ENCODE results near the gene GABRR1. TPM values are rescaled to one million over a fixed set of nuclear protein-coding genes. Genes with fewer than 3 reads are reported as not detected.

GABRR1 gene
- total and polyA plus RNA-seq, 8 donors = 0.15 to 0.45 TPM; not detected in 6

GRCh38 chr6:89154131-89154530 is 63.0 kb downstream of the GABRR1 start:
- H3K9me3 ChIP-seq = no peaks in the 10 kb centered on the region
- TF ChIP-seq POLR2AphosphoS5 (IDR thresholded peaks at IDR 0.05) = no peak
- no peak for DNase-seq
- no peak overlapping the region for H3K27ac ChIP-seq
- H3K36me3 ChIP-seq = peaks cover 0 to 39% (median 27%) of the 10 kb centered on the region in 4 donors
- H3K4me1 ChIP-seq = peaks cover 0 to 18% (median 5%) of the 10 kb centered on the region in 4 donors
- no peaks in the 10 kb centered on the region for H3K27me3 ChIP-seq
- 77 to 91% (median 87%) methylated on average over 1 of the region's 1 CpG for WGBS, 5 donors
- no peak overlapping the region for H3K4me3 ChIP-seq
- intact Hi-C loops (cut with DNase I; ENCODE audit: low total_unique reads) = no loop called here

- H3K27ac ChIP-seq = peak overlapping the region in 2 of 5 donors; percentile 31 to 93
- H3K4me3 ChIP-seq = peak overlapping the region in 1 of 4 donors; percentile 77
- peaks cover 0 to 4% (median 3%) of the 10 kb centered on the region in 4 donors for H3K36me3 ChIP-seq
- no peak for DNase-seq
- no peaks in the 10 kb centered on the region for H3K27me3 ChIP-seq
- no peaks in the 10 kb centered on the region for H3K9me3 ChIP-seq
- TF ChIP-seq EP300 (IDR thresholded peaks at IDR 0.05) = no peak
- TF ChIP-seq, protein P1, sequence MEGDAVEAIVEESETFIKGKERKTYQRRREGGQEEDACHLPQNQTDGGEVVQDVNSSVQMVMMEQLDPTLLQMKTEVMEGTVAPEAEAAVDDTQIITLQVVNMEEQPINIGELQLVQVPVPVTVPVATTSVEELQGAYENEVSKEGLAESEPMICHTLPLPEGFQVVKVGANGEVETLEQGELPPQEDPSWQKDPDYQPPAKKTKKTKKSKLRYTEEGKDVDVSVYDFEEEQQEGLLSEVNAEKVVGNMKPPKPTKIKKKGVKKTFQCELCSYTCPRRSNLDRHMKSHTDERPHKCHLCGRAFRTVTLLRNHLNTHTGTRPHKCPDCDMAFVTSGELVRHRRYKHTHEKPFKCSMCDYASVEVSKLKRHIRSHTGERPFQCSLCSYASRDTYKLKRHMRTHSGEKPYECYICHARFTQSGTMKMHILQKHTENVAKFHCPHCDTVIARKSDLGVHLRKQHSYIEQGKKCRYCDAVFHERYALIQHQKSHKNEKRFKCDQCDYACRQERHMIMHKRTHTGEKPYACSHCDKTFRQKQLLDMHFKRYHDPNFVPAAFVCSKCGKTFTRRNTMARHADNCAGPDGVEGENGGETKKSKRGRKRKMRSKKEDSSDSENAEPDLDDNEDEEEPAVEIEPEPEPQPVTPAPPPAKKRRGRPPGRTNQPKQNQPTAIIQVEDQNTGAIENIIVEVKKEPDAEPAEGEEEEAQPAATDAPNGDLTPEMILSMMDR (IDR thresholded peaks at IDR 0.05) = no peak
- TF ChIP-seq POLR2AphosphoS5 (IDR thresholded peaks at IDR 0.05) = no peak
- TF ChIP-seq POLR2A (IDR thresholded peaks at IDR 0.05) = no peak
- intact Hi-C loops (cut with DNase I; ENCODE audit: low total_unique reads) = no loop called here
- peaks cover 0 to 57% (median 24%) of the 10 kb centered on the region in 4 donors for H3K4me1 ChIP-seq
- 88 to 91% (median 88%) methylated on average over 17 of the region's 17 CpGs for WGBS, 5 donors
Measured at GRCh38 chr6:89148016-89148750, 69.0 kb downstream of the GABRR1 start.

GRCh38 chr6:89146718-89147700 is 70.1 kb downstream of the GABRR1 start:
- Histone ChIP-seq H3K9me3 (no peaks in the 10 kb centered on the region), H3K36me3 (peaks cover 0 to 4% (median 0%) of the 10 kb centered on the region in 4 donors), H3K4me3 (peak overlapping the region; percentile 75 to 89 (median 78)), H3K27ac (peak overlapping the region; percentile 87 to 93 (median 92)), H3K27me3 (no peaks in the 10 kb centered on the region), H3K4me1 (peaks cover 0 to 56% (median 22%) of the 10 kb centered on the region in 4 donors)
- TF ChIP-seq POLR2A (IDR thresholded peaks at IDR 0.05) (no peak), POLR2AphosphoS5 (IDR thresholded peaks at IDR 0.05) (peak in 2 of 3 donors; percentile 23 to 56)
- TF ChIP-seq, protein P1 (IDR thresholded peaks at IDR 0.05) = no peak
- WGBS, 5 donors = 24 to 33% (median 26%) methylated on average over 20 to 26 of the region's 26 CpGs
- peak; percentile 14 to 30 for DNase-seq
- intact Hi-C loops (cut with DNase I; ENCODE audit: low total_unique reads) = no loop called here

DNA sequence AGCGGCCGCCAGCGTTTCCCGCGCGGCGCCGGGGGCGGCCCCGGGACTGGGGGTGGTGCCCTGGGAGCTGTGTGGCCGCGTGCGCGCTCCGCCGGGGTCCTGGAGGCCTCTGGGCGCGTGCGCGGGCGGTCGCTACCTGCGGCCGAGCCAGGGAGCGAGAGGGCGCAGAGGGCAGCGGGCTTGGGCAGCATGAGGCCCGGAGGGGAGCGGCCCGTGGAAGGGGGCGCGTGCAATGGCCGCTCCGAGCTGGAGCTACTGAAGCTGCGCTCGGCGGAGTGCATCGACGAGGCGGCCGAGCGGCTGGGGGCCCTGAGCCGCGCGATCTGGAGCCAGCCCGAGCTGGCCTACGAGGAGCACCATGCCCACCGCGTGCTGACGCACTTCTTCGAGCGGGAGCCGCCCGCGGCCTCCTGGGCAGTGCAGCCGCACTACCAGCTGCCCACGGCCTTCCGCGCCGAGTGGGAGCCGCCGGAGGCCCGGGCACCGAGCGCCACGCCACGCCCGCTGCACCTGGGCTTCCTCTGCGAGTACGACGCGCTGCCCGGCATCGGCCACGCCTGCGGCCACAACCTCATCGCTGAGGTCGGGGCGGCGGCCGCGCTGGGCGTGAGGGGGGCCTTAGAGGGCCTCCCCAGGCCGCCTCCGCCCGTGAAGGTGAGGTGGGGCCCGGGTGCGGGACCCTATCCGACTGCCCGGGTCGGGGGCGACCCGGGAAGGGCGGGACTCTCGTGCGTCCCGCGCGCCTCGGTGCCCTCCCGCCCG is 71.0 kb downstream of the GABRR1 start, which contains the start of gene PM20D2:
PM20D2 (plus strand) TSS at position 100 of the 762 bp plus-strand sequence; CDS start at position 190, 90 bp downstream.
- DNase-seq = peak; percentile 68 to 92
- peaks cover 0 to 4% (median 0%) of the 10 kb centered on the region in 4 donors for H3K36me3 ChIP-seq
- WGBS, 5 donors = 0% methylated on average over 3 to 102 of the region's 102 CpGs; no CpG with 5 or more reads in 1 of the 5 donors
- H3K4me1 ChIP-seq = peaks cover 0 to 47% (median 19%) of the 10 kb centered on the region in 4 donors
- H3K9me3 ChIP-seq = no peaks in the 10 kb centered on the region
- H3K27me3 ChIP-seq = no peaks in the 10 kb centered on the region
- H3K4me3 ChIP-seq = peak within 1 kb of the TSS; percentile 75 to 89 (median 78)
- intact Hi-C loops (cut with DNase I; ENCODE audit: low total_unique reads) = no loop called here
- TF ChIP-seq POLR2A (IDR thresholded peaks at IDR 0.05) (no peak), POLR2AphosphoS5 (IDR thresholded peaks at IDR 0.05) (peak; percentile 24 to 55 (median 27))
- peak within 1 kb of the TSS; percentile 87 to 93 (median 92) for H3K27ac ChIP-seq

Measured in stomach (tissue), 9 donors.